Keratinocyte (primary cell): ENCODE data around the gene ECHDC3. TPM values are rescaled to one million over a fixed set of nuclear protein-coding genes. Genes with fewer than 3 reads are reported as not detected.

Source experiments
- DNase-seq: peaks from one replicate; pipeline ENCODE4 v3.0.0-alpha.2; 2011; ENCODE audit warnings: low read depth, missing footprints, low spot score
- FAIRE-seq: peaks from 2 replicates; lab custom pipeline; 2011; peaks lifted over from hg19 to GRCh38; lab: Jason Lieb, UNC
- H2AFZ ChIP-seq: 2 replicates; pipeline ENCODE4 v1.6.0; 2012; ENCODE audit warnings: low read length, control low read depth, inconsistent platforms; ENCODE audit not compliant: control insufficient read depth
- H3K27ac ChIP-seq: 2 replicates; pipeline ENCODE4 v1.5.1; 2011; ENCODE audit warnings: low read length; ENCODE audit not compliant: control insufficient read depth, insufficient read depth
- H3K27me3 ChIP-seq: 3 replicates; pipeline ENCODE4 v1.6.0; 2011; ENCODE audit warnings: low read length; ENCODE audit not compliant: control insufficient read depth, insufficient read depth; ENCODE audit errors: extremely low read depth
- H3K36me3 ChIP-seq, 2 experiments: 2 replicates in 1 of 2; 3 replicates in 1 of 2; pipeline ENCODE4 v1.5.1; 2011; ENCODE audit warnings: low read length in 2 of 2, mild to moderate bottlenecking in 1 of 2; ENCODE audit not compliant: control insufficient read depth in 2 of 2, insufficient read depth in 2 of 2; ENCODE audit errors: extremely low read depth in 1 of 2
- H3K4me1 ChIP-seq: 3 replicates; pipeline ENCODE4 v1.5.1; 2011; ENCODE audit warnings: low read length; ENCODE audit not compliant: control insufficient read depth, insufficient read depth; ENCODE audit errors: extremely low read depth
- H3K4me2 ChIP-seq: 3 replicates; pipeline ENCODE4 v1.6.0; 2011; ENCODE audit warnings: low read depth, low read length; ENCODE audit not compliant: control insufficient read depth, insufficient read depth; ENCODE audit errors: extremely low read depth
- H3K4me3 ChIP-seq, 3 experiments: fragments of 200-600 bp in 1 of 3; sonication (generic) in 1 of 3; 2 replicates in 2 of 3; 3 replicates in 1 of 3; pipeline ENCODE4 v1.5.1; 2011 to 2016; ENCODE audit warnings: low read length in 3 of 3, mild to moderate bottlenecking in 3 of 3, control low read depth in 2 of 3, inconsistent platforms in 1 of 3, low read depth in 1 of 3, mixed read lengths in 1 of 3, mixed run types in 1 of 3, moderate library complexity in 1 of 3; ENCODE audit not compliant: control insufficient read depth in 2 of 3, insufficient read depth in 2 of 3; ENCODE audit errors: extremely low read depth in 1 of 3
- H3K79me2 ChIP-seq: 2 replicates; pipeline ENCODE4 v1.6.0; 2012; ENCODE audit warnings: low read length; ENCODE audit not compliant: control insufficient read depth, insufficient read depth
- H3K9ac ChIP-seq: 3 replicates; pipeline ENCODE4 v1.6.0; 2011; ENCODE audit warnings: low read length; ENCODE audit not compliant: control insufficient read depth, insufficient read depth; ENCODE audit errors: extremely low read depth
- H3K9me1 ChIP-seq: 3 replicates; pipeline ENCODE4 v1.6.0; 2011; ENCODE audit warnings: low read length; ENCODE audit not compliant: control insufficient read depth, insufficient read depth; ENCODE audit errors: extremely low read depth
- H3K9me3 ChIP-seq: 2 replicates; pipeline ENCODE4 v1.5.1; 2012; ENCODE audit warnings: low read depth, low read length; ENCODE audit not compliant: control insufficient read depth
- H4K20me1 ChIP-seq: 3 replicates; pipeline ENCODE4 v1.6.0; 2011; ENCODE audit warnings: low read length; ENCODE audit not compliant: control insufficient read depth, insufficient read depth; ENCODE audit errors: extremely low read depth
- EZH2 ChIP-seq: IDR thresholded peaks from one replicate; pipeline ENCODE4 v1.6.1; 2012; ENCODE audit warnings: inconsistent platforms, mild to moderate bottlenecking, low read length, moderate library complexity
- dilution Hi-C: fragments of 300-500 bp; cut with MboI; formaldehyde crosslinking; loops from one replicate; pipeline ENCODE4 v1.7.0; 2020; ENCODE audit warnings: low sequenced_read_pairs; ENCODE audit not compliant: extremely low pct_ligation_motif_present
- polyA plus RNA-seq, 5 experiments: library from polyadenylated mRNA; depleted of rRNA in 3 of 5; stranded (reverse) in 3 of 5; stranded (forward) in 1 of 5; unstranded in 1 of 5; fragments of >200 nt; gene quantifications; 1 replicate in 1 of 5; 2 replicates in 3 of 5; 3 replicates in 1 of 5; pipeline versions ENCODE4 v1.2.1 to v1.2.3, GENCODE V29; 2011 to 2012; ENCODE audit warnings: missing spikeins in 2 of 5, low read depth in 1 of 5, low replicate concordance in 1 of 5
- TF ChIP-seq, protein P1 (sequence below), 3 experiments: IDR thresholded peaks in 1 of 3; conservative IDR thresholded peaks in 1 of 3; optimal IDR thresholded peaks in 1 of 3; 2 replicates in 2 of 3; 3 replicates in 1 of 3; pipeline versions ENCODE3 to v1.5.1; 2011; ENCODE audit warnings: low read length in 3 of 3, mild to moderate bottlenecking in 3 of 3, moderate library complexity in 2 of 3, control low read depth in 1 of 3, inconsistent platforms in 1 of 3; ENCODE audit not compliant: insufficient read depth in 2 of 3; ENCODE audit errors: extremely low read depth in 1 of 3

ECHDC3 gene
- polyA plus RNA-seq, 1 donor (not counting 4 experiments of a cell fraction or from before 2014, with no cell fraction given), result 3.5 TPM

DNA sequence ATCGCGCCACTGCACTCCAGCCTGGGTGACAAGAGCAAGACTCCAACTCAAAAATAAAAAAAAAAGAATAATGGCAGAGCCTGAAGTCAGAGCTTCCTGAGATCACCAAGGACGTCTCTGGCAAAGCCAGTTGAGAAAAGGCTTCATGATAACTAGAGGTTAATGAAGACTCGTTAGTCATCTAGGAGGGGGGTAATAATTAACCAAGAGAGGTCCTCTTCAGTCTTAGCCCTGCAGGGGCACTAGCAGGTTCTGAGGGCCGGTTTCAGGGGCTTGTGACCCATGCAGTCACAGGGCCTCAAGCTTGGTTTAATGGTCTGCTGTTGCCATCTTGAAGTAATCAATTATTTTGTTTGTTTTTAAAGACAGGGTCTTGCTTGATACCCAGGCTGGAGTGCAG, 52.4 kb downstream of the ECHDC3 start:
- TF ChIP-seq, protein P1, sequence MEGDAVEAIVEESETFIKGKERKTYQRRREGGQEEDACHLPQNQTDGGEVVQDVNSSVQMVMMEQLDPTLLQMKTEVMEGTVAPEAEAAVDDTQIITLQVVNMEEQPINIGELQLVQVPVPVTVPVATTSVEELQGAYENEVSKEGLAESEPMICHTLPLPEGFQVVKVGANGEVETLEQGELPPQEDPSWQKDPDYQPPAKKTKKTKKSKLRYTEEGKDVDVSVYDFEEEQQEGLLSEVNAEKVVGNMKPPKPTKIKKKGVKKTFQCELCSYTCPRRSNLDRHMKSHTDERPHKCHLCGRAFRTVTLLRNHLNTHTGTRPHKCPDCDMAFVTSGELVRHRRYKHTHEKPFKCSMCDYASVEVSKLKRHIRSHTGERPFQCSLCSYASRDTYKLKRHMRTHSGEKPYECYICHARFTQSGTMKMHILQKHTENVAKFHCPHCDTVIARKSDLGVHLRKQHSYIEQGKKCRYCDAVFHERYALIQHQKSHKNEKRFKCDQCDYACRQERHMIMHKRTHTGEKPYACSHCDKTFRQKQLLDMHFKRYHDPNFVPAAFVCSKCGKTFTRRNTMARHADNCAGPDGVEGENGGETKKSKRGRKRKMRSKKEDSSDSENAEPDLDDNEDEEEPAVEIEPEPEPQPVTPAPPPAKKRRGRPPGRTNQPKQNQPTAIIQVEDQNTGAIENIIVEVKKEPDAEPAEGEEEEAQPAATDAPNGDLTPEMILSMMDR (optimal IDR thresholded peaks at IDR 0.05 in 1 of 3, IDR thresholded peaks at IDR 0.05 in 1 of 3, conservative IDR thresholded peaks at IDR 0.05 in 1 of 3; ENCODE audit: extremely low read depth in 1 of 3, insufficient read depth in 2 of 3, low read length in 3 of 3), result no peak
- no peak for TF ChIP-seq EZH2
- Histone ChIP-seq H3K27ac (no peak overlapping the region), H2AFZ (no peak overlapping the region), H3K9me1 (no peaks in the 10 kb centered on the region), H3K9me3 (no peaks in the 10 kb centered on the region), H3K9ac (no peak overlapping the region), H3K4me3 (no peak overlapping the region), H3K4me2 (no peak overlapping the region), H3K79me2 (no peaks in the 10 kb centered on the region), H3K27me3 (peaks cover 4% of the 10 kb centered on the region), H3K36me3 (no peaks in the 10 kb centered on the region), H3K4me1 (peaks cover 6% of the 10 kb centered on the region), H4K20me1 (no peaks in the 10 kb centered on the region)
- DNase-seq (no peak), FAIRE-seq (no peak)
- dilution Hi-C loops, result no loop called here

DNA sequence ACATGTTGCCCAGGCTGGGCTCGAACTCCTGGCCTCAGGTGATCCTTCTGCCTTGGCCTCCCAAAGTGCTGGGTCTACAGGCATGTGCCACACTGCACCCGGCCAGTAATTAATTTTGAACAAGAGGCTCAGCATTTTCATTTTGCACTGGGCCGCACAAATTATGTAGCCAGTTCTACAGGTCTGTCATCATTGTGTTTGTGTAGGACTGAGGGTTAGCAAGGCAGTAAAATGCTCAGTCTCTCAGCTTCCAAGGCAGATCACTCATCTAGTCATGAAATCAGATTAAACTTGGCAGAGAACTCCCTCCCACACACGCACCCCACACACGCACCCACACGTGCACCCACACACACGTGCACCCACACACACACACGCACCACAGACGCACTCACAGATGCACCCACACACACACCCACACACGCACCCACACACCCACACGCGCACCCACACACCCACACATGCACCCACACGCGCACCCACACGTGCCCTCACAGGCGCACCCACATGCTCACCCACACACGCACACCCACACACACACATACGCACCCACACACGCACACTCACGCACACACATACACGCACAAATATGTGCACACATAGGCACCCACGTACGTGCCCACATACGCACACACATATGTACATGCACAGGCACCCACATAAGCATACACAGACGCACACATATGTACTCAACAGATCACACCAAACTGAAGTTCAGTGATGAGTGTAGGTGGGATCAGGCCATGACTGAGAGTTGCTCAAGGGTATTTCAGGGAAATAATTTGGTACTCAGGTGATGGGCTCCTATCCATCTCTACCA, 53.1 kb downstream of the ECHDC3 start:
- no peaks in the 10 kb centered on the region for H3K9me3 ChIP-seq
- no peak overlapping the region for H3K27ac ChIP-seq
- FAIRE-seq (no peak), DNase-seq (no peak)
- TF ChIP-seq, protein P1 (optimal IDR thresholded peaks at IDR 0.05 in 1 of 3, IDR thresholded peaks at IDR 0.05 in 1 of 3, conservative IDR thresholded peaks at IDR 0.05 in 1 of 3; ENCODE audit: extremely low read depth in 1 of 3, insufficient read depth in 2 of 3, low read length in 3 of 3), result no peak
- H3K27me3 ChIP-seq, result no peaks in the 10 kb centered on the region
- no peak overlapping the region for H3K4me3 ChIP-seq
- no peak overlapping the region for H3K4me2 ChIP-seq
- dilution Hi-C loops, result no loop called here
- H3K9ac ChIP-seq, result no peak overlapping the region
- H3K4me1 ChIP-seq, result peaks cover 6% of the 10 kb centered on the region
- H2AFZ ChIP-seq, result no peak overlapping the region
- H3K9me1 ChIP-seq, result no peaks in the 10 kb centered on the region
- no peaks in the 10 kb centered on the region for H3K36me3 ChIP-seq
- H4K20me1 ChIP-seq, result no peaks in the 10 kb centered on the region
- H3K79me2 ChIP-seq, result no peaks in the 10 kb centered on the region
